Erythroblast (primary cell): ENCODE data around the gene MTCL1.

Experiments used
- GATA1 ChIP-seq: IDR thresholded peaks from 2 replicates; pipeline ENCODE4 v1.6.1; 2011; ENCODE audit warnings: low read depth, mild to moderate bottlenecking, control low read depth, low read length, moderate library complexity
- POLR2A ChIP-seq: IDR thresholded peaks from 2 replicates; pipeline ENCODE4 v1.6.1; 2011; ENCODE audit warnings: mild to moderate bottlenecking, low read length

GRCh38 chr18:8821083-8821465, 115.7 kb downstream of the MTCL1 start:
- TF ChIP-seq POLR2A = no peak
- TF ChIP-seq GATA1 = no peak
